GM23338 (cell line): ENCODE measurements around the gene AK9.

ENCODE experiments used
- CREB1 ChIP-seq: fragments of 250-450 bp; sonication (Bioruptor Pico); IDR thresholded peaks from 2 replicates; pipeline ENCODE4 v1.5.0; 2020; ENCODE audit warnings: low read depth, mild to moderate bottlenecking, moderate library complexity
- EZH2 ChIP-seq: fragments of 200-600 bp; sonication (generic); IDR thresholded peaks from one replicate; pipeline ENCODE4 v1.8.0; 2017; ENCODE audit warnings: antibody characterized with exemption, mild to moderate bottlenecking, low read depth; ENCODE audit not compliant: unreplicated experiment
- EZH2phosphoT487 ChIP-seq: fragments of 200-600 bp; sonication (generic); IDR thresholded peaks from one replicate; pipeline ENCODE4 v1.8.1; 2018; ENCODE audit warnings: antibody characterized with exemption; ENCODE audit not compliant: unreplicated experiment
- JUNB ChIP-seq: IDR thresholded peaks from one replicate; pipeline ENCODE4 v1.6.1; 2016; ENCODE audit warnings: antibody characterized with exemption; ENCODE audit not compliant: unreplicated experiment
- NANOG ChIP-seq: IDR thresholded peaks from 2 replicates; pipeline ENCODE4 v1.6.1; 2016; ENCODE audit warnings: antibody characterized with exemption, borderline replicate concordance
- POLR2AphosphoS5 ChIP-seq: IDR thresholded peaks from 2 replicates; pipeline ENCODE4 v1.6.1; 2016; ENCODE audit warnings: antibody characterized with exemption, low read depth
- STAT1 ChIP-seq: IDR thresholded peaks from one replicate; pipeline ENCODE4 v1.6.1; 2016; ENCODE audit warnings: antibody characterized with exemption; ENCODE audit not compliant: unreplicated experiment
- ZNF114 ChIP-seq: fragments of 250-450 bp; sonication (Bioruptor Pico); IDR thresholded peaks from 2 replicates; pipeline ENCODE4 v1.5.0; 2020; ENCODE audit warnings: mild to moderate bottlenecking, moderate library complexity
- TF ChIP-seq, protein P1 (sequence below), 2 experiments: fragments of 200-600 bp in 1 of 2; sonication (generic) in 1 of 2; conservative IDR thresholded peaks; 2 replicates each; pipeline versions ENCODE4 v1.5.1 to v1.6.1; 2016 to 2017; ENCODE audit warnings: antibody characterized with exemption in 2 of 2, low read depth in 2 of 2, mild to moderate bottlenecking in 2 of 2, moderate library complexity in 1 of 2
- TF ChIP-seq, protein P2 (sequence below): IDR thresholded peaks from one replicate; pipeline ENCODE4 v1.6.1; 2018; ENCODE audit warnings: antibody characterized with exemption; ENCODE audit not compliant: unreplicated experiment
- TF ChIP-seq, protein P3 (sequence below): IDR thresholded peaks from 2 replicates; pipeline ENCODE4 v1.6.1; 2016; ENCODE audit warnings: antibody characterized with exemption

DNA sequence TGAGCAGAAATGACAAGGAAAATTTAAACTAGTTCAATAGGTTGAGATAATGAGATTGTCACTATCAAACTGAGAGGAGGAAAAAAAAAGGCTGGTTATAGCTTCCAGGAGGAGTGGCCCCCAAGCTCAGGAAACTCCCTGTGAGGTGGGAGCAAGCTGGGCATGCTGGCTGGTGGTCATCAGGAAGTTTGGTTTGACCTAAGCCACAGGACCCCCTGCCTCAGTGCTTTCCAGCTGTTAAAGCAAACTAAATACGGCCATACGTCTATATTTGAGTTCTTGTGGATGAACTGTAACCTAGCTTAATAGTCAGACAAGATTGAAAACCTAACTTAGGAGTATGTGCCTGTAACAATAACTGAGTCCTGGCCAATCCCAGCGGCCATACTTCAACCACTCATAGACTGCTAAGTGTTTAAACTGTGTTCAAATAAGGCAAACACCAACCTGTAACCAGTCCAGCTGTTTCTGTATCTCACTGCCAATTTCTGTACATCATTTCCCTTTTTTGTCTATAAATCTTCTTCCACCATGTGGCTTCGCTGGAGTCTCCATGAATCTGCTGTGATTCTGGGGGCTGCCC lies 183.4 kb downstream of the AK9 start:
- TF ChIP-seq, protein P1, sequence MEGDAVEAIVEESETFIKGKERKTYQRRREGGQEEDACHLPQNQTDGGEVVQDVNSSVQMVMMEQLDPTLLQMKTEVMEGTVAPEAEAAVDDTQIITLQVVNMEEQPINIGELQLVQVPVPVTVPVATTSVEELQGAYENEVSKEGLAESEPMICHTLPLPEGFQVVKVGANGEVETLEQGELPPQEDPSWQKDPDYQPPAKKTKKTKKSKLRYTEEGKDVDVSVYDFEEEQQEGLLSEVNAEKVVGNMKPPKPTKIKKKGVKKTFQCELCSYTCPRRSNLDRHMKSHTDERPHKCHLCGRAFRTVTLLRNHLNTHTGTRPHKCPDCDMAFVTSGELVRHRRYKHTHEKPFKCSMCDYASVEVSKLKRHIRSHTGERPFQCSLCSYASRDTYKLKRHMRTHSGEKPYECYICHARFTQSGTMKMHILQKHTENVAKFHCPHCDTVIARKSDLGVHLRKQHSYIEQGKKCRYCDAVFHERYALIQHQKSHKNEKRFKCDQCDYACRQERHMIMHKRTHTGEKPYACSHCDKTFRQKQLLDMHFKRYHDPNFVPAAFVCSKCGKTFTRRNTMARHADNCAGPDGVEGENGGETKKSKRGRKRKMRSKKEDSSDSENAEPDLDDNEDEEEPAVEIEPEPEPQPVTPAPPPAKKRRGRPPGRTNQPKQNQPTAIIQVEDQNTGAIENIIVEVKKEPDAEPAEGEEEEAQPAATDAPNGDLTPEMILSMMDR (conservative IDR thresholded peaks at IDR 0.05; ENCODE audit: low read depth in 2 of 2) = no peak
- TF ChIP-seq, protein P2, sequence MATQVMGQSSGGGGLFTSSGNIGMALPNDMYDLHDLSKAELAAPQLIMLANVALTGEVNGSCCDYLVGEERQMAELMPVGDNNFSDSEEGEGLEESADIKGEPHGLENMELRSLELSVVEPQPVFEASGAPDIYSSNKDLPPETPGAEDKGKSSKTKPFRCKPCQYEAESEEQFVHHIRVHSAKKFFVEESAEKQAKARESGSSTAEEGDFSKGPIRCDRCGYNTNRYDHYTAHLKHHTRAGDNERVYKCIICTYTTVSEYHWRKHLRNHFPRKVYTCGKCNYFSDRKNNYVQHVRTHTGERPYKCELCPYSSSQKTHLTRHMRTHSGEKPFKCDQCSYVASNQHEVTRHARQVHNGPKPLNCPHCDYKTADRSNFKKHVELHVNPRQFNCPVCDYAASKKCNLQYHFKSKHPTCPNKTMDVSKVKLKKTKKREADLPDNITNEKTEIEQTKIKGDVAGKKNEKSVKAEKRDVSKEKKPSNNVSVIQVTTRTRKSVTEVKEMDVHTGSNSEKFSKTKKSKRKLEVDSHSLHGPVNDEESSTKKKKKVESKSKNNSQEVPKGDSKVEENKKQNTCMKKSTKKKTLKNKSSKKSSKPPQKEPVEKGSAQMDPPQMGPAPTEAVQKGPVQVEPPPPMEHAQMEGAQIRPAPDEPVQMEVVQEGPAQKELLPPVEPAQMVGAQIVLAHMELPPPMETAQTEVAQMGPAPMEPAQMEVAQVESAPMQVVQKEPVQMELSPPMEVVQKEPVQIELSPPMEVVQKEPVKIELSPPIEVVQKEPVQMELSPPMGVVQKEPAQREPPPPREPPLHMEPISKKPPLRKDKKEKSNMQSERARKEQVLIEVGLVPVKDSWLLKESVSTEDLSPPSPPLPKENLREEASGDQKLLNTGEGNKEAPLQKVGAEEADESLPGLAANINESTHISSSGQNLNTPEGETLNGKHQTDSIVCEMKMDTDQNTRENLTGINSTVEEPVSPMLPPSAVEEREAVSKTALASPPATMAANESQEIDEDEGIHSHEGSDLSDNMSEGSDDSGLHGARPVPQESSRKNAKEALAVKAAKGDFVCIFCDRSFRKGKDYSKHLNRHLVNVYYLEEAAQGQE = no peak
- TF ChIP-seq EZH2phosphoT487 (no peak), JUNB (no peak), POLR2AphosphoS5 (no peak), EZH2 (no peak), NANOG (no peak), ZNF114 (CRISPR knock-in tag) (no peak), CREB1 (CRISPR knock-in tag) (no peak), STAT1 (no peak)
- TF ChIP-seq, protein P3, sequence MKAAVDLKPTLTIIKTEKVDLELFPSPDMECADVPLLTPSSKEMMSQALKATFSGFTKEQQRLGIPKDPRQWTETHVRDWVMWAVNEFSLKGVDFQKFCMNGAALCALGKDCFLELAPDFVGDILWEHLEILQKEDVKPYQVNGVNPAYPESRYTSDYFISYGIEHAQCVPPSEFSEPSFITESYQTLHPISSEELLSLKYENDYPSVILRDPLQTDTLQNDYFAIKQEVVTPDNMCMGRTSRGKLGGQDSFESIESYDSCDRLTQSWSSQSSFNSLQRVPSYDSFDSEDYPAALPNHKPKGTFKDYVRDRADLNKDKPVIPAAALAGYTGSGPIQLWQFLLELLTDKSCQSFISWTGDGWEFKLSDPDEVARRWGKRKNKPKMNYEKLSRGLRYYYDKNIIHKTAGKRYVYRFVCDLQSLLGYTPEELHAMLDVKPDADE = no peak
